ENCODE data around the gene HSPA12B.

HSPA12B gene

DNA sequence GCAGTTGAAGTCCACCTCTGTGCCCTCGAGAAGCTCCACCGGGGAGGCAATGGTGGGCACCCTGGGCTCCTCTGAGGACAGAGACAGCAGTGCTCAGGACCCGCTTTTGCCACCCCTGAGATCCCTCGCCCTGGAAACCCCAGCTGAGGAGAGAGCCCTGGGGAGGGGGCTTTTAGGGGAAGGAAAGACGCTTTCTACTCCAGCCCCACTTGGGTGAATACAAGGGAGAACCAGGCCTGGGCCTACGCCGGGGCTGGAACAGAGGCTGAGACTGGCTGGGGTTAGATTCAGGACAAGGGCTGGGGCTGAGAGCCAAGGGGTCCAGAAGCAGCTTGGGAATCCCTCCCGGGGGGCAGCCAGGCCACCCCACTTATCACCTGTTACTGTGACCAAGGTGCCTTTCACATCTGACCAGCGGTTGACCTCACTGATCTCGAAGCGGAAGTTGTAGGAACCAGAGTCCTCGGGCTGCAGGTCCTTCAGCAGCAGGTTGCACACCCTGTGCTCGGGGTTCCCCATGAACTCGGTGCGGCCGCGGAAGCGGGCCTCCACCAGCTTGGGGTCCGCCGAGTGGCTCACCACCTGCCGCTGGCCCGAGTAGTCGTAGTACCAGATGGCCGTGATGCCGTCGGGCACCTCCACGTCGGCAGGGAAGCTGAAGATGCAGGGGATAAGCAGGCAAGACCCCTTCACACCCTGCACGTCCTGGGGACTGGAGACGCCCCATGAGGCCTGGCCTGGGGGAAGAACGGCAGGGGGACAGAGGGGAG is 26.3 kb upstream of the HSPA12B start:
- no peak for DNase-seq

DNA sequence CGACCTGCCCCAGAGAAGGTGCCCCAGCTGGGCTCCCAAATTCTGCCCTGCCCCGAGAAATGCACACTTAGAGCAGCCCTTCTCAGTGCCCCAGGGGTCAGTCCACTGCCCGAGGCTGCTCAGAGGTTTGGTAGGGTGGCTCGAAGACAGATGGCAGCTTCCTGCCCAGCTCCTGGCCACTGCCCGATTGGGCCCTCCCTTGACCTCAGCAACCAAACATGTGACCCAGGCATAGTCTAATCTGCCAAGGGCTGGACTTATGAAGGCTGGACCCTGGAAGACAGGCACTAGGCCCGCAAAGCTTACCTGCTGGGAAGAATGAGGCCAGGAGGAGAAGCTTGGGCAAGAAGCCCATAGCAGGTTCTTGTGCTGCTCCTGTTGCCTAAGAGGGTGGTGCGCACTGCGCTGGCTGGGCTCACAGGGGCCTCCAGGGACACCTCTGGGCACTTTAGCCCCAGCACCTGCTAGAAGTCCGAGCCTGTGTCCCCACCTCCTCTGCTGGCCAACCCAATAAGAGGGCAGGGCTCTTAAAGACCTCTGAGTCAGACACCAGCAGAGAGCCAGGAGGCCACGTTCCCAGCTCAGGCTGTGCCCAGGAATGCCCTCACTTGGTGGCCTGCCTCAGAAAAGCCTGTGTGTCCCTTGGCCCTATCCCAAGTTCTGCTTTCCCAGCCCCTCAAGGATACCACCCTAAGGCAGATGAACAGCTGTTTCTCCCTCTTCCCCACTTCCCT is 25.5 kb upstream of the HSPA12B start:
- no peak for DNase-seq

DNA sequence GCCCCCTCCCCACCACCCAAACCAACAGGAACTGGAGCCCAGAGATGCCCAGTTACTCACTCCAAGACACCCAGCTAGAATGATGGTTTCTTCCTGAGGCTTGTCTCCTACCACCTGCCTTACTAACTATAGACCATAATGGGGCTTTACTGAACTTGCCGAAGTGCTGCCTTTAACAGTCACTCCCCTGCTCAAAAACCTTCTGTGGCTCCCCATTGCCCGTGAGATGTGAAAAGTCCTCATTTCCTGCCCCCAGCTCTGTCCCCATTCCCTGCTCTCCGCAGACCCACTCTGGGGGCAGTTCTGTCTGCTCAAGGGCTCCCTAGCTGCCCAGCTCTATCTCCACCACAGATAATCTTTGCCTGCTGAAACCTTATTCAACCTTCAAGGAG is 25.0 kb upstream of the HSPA12B start:
- no peak for DNase-seq

DNA sequence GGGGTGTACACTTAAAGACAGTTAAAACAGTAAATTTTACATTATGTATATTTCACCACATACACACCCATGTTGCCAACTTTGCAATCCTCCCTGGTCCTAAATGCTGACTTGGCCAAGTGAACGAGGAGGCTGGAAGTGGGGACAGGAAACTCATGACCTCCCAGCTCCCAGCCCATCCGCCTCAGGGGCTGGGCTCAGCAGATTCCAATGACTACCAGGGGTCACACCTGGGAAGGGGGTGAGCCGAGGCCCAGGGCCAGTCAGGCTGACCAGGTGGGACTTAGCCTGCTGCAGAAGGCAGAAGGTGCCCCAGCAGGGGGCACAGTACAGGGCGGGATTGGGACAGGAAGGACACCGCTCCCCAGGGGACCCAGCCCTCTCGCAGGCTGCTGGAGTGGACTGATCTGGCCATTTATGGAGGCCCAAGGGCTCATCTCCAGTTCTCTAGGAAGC is 22.4 kb upstream of the HSPA12B start:
- DNase-seq: no peak

DNA sequence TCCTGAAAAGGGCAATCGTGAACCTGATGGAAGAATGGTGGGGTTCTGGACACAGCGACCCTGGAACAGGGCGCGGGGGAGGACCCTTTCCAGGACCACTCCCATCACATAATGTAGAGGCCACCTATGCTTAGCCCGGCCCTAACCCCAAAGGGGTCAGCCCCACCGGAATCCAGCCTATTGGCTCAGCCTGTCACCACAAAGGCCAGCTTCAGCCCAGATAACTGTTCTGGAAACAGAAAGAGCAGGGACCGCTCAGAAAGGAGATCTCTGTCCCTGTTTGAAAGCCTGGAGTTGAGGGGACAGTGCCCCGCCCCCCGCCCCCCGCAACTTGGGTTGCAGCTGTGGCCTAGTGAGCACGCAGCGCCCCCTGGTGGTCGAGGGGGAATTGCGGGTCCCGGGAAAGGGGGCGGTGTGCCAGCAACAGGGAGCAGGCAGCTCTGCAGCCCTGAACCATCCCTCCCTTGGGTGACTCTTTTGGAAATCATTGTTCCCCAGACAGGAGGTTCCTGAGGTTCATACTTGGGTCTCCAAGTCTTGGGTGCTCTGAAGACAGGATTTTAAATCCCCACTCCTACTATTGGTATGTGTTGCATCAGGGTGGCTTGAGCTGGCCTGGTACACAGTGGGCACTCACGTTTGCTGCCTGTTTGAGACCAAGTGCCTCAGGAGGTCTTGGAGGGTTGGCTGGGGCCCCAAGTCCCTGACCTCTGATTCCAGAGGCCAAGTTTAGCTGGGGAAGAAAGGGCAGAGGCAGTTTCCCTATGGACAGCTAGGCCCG is 21.6 kb upstream of the HSPA12B start:
- peak; percentile 49 for DNase-seq

DNA sequence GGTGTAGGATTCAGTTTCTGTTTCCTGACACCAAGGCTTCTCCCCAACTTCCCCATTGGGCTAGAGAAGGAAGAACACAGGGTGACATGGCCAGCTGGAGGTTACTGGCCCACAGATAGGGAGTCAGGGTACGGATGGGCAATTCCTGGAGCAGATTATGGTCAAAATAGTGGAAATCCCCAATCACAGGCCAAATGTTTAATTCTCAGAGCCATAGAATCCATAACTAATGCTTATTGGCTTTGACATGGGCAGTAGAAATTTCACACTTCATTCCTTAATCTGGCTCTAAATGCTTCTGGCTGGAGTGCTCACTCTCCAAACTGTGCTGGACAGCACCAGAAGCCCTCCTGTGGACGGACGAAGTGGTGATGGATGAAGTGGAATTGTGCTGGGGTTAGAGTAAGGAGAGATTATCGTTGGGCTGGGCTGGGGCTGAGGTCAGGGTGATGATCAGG is 21.0 kb upstream of the HSPA12B start:
- no peak for DNase-seq

DNA sequence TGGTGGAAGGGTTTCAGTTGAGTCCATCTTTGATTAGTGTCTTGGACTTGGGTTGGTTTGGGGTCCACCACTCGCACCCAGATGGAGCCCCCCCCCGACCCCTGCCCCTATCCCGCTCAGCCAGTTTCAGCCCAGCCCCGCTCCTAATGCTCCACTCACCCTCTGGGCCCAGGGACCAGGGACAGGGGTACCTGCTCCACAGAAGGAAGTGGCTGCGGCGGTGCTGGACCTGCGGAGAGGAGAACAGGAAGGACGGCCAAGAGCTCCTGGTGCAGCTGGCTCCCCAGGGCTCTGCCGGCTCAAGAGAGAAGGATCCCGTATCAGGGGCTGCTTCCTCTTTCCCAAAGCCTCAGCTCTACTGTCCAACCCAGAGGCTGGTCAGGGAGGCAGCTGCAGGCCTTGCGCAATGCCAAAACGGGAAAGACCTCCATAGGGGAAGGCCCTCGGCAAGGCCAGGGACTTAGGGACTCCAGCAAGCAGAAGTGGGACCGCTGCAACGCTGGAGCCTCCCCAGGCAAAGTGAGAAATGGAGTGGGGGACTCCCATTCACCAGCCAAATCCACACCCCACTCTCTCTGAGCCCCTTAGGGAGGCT is 20.1 kb upstream of the HSPA12B start, which contains the start of gene SIGLEC1:
SIGLEC1 (minus strand) TSS at position 322 of the 595 bp plus-strand sequence. CDS start 5,472 bp downstream, outside the sequence.
- DNase-seq: no peak

DNA sequence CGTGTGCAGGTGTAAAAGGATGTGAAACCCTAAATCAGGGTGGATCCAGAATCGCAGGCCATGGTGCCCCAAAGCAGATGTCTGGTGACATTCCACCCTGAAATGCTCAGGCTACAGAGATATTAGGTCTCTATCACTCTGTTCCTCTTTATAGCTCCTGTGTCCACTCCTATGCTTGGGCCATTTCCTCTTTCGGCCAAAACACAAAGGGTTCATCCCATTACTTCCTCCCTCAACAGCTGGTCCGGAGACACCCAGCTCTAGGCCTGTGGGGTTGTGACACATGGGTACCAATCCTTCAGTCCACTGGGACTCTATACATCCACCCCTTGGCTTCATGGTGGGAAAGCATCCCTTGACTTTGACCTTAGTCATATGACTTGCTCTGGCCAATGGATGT is 18.4 kb upstream of the HSPA12B start:
- DNase-seq: no peak

DNA sequence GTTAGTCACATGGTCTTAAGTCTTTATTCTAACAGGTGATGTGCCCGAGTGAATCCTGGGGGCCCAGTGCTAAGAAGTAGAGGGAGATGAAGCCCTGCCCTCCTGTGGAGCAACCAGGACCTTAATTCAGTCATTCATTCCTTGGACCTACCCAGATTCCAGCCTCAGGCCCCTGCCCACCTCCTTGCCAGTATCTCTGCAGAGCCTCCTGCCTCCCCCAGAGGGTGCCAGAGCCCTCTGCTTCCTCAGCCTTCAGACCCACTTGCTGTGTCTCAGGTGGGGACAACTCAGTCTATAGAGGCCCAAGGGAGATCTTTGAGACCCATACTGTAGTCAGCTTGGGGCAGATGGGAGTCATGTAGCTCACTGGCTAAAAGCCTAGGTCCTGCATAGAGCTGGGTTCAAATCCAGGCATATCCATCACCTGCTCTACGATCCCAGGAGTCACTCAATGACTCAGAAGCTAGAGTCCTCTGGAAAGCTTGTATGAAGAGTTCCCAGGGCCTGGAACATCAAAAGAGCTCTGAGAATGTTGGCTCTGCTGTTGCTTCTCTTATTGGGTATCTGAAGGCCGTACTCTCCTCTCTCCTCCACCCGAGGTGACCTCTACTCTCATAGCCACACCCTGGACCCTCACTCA is 16.2 kb upstream of the HSPA12B start:
- DNase-seq: peak; percentile 51

DNA sequence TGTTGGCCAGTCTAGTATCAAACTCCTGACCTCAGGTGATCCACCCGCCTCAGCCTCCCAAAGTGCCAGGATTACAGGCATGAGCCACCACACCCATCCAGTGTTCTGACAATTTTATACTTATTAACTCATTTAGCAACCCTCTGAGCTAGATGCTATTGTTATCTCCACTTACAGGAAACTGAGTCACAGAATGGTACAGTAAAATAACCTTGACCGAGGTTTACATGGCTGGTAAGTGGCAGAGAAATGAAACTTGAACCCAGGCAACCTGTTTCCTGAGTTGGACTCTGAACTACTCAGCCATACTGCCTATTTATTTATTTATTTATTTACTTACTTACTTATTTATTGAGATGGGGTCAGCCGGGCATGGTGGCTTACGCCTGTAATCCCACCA is 13.4 kb upstream of the HSPA12B start:
- DNase-seq: no peak

DNA sequence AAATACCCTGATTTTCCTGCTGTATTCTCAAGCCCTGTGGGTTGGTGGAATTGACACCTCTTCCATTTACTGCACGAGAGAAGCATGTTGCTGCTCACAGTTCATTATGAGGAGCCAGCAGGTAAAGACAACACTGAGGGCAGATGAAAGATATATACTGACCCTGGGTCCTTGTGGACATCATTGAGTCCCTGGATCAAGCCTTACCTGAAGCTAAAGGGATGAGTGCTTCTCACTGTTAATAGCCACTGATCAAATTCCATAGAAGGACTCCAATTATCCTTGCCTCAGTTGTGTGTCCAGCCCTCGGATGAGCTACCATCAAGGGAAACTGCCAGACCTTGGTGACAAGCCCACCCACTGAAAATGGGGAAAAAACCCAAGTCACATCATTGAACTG is 12.4 kb upstream of the HSPA12B start:
- DNase-seq: no peak

DNA sequence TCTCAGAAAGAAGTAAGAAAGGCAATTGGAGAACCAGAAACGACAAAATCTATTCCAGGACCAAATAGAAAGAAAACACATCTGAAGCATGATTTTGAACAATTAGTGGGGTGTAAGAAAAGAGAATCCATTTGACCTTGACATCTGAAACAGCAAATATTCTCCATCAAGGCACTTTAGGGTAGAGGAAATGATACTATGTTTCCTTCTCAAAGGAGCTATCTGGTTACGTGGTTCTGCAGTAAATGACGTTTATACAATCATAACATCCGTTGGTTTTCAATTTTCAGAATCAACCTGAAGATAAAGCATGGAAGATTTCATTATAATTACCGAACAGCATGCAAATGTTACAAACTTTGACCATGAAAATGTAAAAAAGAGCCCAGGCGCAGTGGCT is 11.9 kb upstream of the HSPA12B start:
- DNase-seq: no peak

DNA sequence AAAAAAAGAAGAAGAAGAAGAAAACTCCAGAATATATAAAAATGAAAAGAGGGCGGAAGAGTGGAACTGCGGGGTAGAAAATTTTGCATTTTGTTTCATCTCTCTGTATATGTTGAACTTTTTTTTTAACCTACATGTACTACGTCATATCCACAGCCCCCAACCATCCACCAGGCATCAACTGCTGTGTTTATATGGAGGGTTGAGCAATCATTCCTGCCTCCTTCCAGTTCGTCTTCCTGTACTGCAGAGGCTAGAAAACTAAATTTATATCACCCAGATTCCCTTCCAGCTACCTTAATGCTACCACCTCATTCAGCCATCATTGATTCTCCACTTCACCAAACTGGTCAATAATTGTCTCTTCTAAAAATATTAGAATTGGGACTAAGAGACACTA is 10.6 kb upstream of the HSPA12B start:
- no peak for DNase-seq

DNA sequence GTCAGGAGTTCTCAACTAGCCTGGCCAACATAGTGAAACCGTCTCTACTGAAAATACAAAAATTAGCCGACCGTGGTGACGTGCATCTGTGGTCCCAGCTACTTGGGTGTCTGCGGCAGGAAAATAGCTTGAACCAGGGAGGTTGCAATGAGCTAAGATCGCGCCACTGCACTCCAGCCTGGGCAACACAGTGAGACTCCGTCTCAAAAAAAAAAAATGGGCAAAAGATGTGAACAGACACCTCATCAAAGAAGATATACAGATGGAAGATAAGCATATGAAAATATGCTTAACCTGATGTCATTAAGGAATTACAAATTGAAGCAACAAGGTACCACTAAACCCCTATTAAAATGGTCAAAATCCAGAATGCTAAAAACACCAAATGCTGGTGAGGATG is 9.2 kb upstream of the HSPA12B start:
- no peak for DNase-seq

DNA sequence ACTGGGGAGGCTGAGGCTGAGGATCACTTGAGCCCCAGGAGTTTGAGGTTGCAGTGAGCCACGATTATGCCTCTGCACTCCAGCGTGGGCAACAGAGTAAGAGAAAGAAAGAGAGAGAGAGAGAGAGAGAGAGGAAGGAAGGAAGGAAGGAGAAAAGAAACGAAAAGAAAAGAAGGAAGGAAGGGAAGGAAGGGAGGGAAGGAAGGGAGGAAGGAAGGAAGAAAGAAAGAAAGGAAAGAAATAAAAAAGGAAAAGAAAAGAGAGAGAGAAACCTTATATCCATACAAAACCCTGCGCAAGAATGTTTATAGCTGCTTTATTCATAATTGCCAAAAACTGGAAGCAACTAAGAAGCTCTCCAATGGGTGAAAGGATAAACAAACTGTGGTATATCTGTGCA is 8.1 kb upstream of the HSPA12B start:
- DNase-seq: no peak

DNA sequence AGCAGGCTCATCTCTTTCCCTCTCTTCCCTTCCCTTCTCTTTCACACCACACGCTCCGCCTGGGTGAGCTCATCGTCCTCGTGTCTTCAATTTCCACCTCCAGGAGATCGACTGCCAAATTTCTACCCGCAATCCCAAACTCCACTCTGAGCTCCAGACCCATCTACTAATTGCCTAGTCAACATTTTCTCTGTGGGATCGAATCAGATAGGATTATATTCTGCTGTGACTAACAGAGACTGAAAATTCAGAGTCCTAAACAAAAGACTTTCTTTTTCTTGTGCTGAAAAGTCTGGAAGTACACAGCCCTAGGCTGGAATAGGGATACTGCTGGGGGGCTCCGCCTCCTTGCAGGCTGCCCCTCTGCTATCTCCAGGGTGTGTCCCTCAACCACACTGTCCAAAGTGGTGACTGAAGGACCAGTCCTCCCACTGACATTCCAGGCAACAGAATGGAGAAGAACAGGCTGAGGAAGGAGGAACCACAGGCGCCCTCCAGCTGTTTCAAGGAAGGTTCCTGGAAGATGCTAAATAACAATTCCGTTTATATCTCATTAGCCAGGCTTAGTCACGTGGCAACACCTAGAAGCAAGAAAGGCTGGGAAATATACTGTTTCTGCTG is 5.0 kb upstream of the HSPA12B start:
- DNase-seq: peak; percentile 57

DNA sequence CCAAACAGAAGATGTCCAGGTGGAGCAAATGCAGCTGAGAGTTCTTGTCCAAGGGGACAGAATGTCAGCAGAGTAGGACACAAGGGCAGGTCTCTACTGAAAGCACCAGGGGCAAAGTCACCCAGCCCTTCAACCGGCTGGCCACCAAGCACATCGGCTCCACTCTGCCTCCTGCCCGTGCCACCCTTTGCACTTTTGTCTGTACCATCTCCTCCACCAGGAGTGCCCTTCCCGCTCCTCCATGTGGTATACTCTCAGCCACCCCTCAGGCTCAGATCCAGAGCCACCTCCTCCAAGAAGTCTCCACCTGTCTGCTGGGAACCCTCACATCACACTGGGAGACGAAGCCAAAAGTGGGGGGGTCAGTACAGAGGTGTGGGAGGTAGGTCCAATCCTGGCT is 4.1 kb upstream of the HSPA12B start:
- DNase-seq: no peak

DNA sequence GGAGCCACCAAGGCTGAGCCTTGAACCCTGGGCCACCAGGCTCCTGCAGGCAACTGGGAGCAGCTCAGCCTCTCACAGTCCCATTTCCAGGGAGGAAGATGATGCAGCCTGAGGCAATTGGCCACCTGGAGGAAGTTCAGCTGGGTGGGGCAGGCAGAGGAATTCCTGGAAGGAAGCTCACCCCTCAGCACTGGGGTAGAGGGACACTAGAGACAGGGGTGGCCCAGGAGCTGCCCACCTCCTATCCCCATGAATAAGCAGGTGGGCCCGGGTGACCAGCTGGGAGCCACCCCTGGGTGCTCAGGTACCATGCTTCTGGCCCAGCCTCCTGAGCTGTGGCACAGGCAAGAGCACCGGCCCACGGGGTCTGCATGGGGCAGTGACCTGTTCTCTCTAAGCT is 3.6 kb upstream of the HSPA12B start:
- DNase-seq: no peak

DNA sequence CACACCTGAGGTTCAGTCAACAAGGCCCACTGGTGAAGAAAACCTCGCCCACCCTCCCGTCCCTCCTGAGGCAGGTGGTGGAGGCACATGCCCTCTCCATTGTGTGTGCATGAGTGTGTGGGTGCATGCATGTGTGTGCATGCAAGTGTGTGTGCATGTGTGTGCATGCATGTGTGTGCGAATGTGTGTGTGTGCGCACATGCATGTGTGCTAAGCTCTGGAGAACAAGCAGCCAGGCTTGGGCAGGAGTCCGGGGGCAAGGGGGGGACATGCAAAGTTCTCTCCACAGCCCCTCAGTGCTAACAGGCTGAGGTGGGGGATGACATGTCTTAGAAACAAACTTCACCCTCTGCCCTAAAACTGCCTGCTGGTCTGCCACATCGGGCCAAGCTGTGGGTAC is 3.1 kb upstream of the HSPA12B start:
- no peak for DNase-seq

DNA sequence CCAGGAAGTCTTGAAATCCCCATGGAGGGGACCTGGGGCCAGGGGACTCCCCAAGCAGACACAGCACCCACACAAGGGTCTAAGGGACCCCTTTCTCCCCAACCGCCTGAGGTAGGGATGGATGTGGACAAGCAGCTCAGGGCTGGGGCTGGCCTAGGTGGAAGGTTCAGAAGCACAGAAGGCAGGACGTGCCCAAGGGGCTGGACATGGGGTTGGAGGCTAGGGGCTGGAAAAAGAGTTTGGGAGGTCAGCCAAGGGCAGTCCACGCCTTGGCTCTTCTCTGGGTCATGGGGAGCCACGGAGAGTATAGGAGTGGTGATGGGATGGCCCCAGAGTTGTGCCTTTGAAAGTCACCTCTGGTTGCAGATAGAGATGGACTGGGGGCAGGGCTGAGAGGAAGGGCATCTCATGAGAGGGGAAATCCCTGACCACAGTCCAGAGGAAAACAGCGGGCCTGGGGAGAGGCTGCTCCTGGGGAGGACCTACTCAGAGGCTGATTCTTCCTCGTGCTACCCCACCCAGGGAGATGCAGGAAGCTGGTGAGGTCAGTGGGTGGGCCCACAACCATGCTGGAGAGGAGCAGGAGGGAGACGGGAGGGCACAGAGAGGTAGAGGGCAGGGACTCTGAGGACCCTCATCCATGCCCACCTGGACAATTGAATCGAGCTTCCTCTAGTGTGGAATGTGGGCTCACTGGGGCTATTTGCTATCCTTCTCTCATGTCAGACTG is 2.5 kb upstream of the HSPA12B start:
- no peak for DNase-seq
